HEK293T (cell line): ENCODE results near the gene CEP192.

ENCODE experiments used
- ARNT ChIP-seq: fragments of 450-650 bp; IDR thresholded peaks from 2 replicates; pipeline ENCODE4 v1.6.1; 2017; ENCODE audit warnings: mild to moderate bottlenecking
- BHLHE40 ChIP-seq: fragments of 450-650 bp; IDR thresholded peaks from 2 replicates; pipeline ENCODE4 v1.6.1; 2016; ENCODE audit warnings: mild to moderate bottlenecking, moderate library complexity, borderline replicate concordance
- CTBP1 ChIP-seq: fragments of 450-650 bp; IDR thresholded peaks from 2 replicates; pipeline ENCODE4 v1.6.1; 2016; ENCODE audit warnings: borderline replicate concordance
- ELF4 ChIP-seq: fragments of 450-650 bp; IDR thresholded peaks from 2 replicates; pipeline ENCODE4 v1.6.1; 2017; ENCODE audit warnings: antibody characterized with exemption
- FOXM1 ChIP-seq: fragments of 450-650 bp; IDR thresholded peaks from 2 replicates; pipeline ENCODE4 v1.6.1; 2017; ENCODE audit warnings: mild to moderate bottlenecking, borderline replicate concordance
- HDGF ChIP-seq: fragments of 450-650 bp; IDR thresholded peaks from 2 replicates; pipeline ENCODE4 v1.6.1; 2017; ENCODE audit warnings: antibody characterized with exemption, borderline replicate concordance
- LEF1 ChIP-seq: fragments of 450-650 bp; IDR thresholded peaks from 2 replicates; pipeline ENCODE4 v1.6.1; 2017; ENCODE audit warnings: mild to moderate bottlenecking, borderline replicate concordance
- PKNOX1 ChIP-seq: fragments of 450-650 bp; IDR thresholded peaks from 2 replicates; pipeline ENCODE4 v1.6.1; 2016
- SP1 ChIP-seq: fragments of 450-650 bp; IDR thresholded peaks from 2 replicates; pipeline ENCODE4 v1.6.1; 2017
- SUZ12 ChIP-seq: fragments of 450-650 bp; IDR thresholded peaks from 2 replicates; pipeline ENCODE4 v1.6.1; 2016; ENCODE audit warnings: mild to moderate bottlenecking
- TARDBP ChIP-seq: fragments of 450-650 bp; IDR thresholded peaks from 2 replicates; pipeline ENCODE4 v1.6.1; 2016
- ZNF384 ChIP-seq: fragments of 450-650 bp; IDR thresholded peaks from 2 replicates; pipeline ENCODE4 v1.6.1; 2016

- no peak for TF ChIP-seq FOXM1
- TF ChIP-seq CTBP1: no peak
- TF ChIP-seq PKNOX1: no peak
- no peak for TF ChIP-seq BHLHE40
- TF ChIP-seq ARNT: no peak
- TF ChIP-seq ELF4: no peak
- TF ChIP-seq TARDBP: no peak
- TF ChIP-seq SUZ12: no peak
- no peak for TF ChIP-seq SP1
- TF ChIP-seq HDGF: no peak
- TF ChIP-seq LEF1: no peak
- no peak for TF ChIP-seq ZNF384
Measured at GRCh38 chr18:13070460-13070859, 79.3 kb downstream of the CEP192 start.
